Activated B cell treated with CpG ODN at 0.5 μM for 24 hours (primary cell): ENCODE data around the gene ANKRD33. TPM values are rescaled to one million over a fixed set of nuclear protein-coding genes. Genes with fewer than 3 reads are reported as not detected.
A peak's percentile ranks its signal among the peaks of the same experiment; 100 is the strongest.

Experiments
- ATAC-seq: fragments of 200-7000 bp; cut with Tn5 transposase; one replicate; pipeline ENCODE4 v1.10.0; 2021; ENCODE audit warnings: low read depth, mild to moderate bottlenecking, moderate library complexity
- CTCF ChIA-PET: fragments of 350-600 bp; sonication (Branson Sonifier 250); formaldehyde crosslinking; loops from one replicate; lab custom pipeline; 2021; ENCODE audit warnings: antibody characterized with exemption; lab: Charles Lee
- POLR2A ChIA-PET: fragments of 350-600 bp; sonication (Branson Sonifier 250); formaldehyde crosslinking; loops from one replicate; lab custom pipeline; 2021; ENCODE audit warnings: antibody characterized with exemption; lab: Charles Lee
- DNase-seq: peaks from one replicate; pipeline ENCODE4 v3.0.0; 2022
- H3K27ac Mint-ChIP-seq: one replicate; pipeline ENCODE4 v1.8.0; 2020; ENCODE audit warnings: mixed read lengths
- H3K27me3 Mint-ChIP-seq: one replicate; pipeline ENCODE4 v1.8.0; 2021; ENCODE audit warnings: mixed read lengths
- H3K36me3 Mint-ChIP-seq: one replicate; pipeline ENCODE4 v1.8.0; 2021; ENCODE audit warnings: low read depth, mixed read lengths
- H3K4me1 Mint-ChIP-seq: one replicate; pipeline ENCODE4 v1.8.0; 2021; ENCODE audit warnings: mixed read lengths
- H3K4me3 Mint-ChIP-seq: one replicate; pipeline ENCODE4 v1.8.0; 2020; ENCODE audit warnings: mild to moderate bottlenecking, mixed read lengths
- H3K9me3 Mint-ChIP-seq: one replicate; pipeline ENCODE4 v1.8.0; 2020; ENCODE audit warnings: mixed read lengths
- CTCF ChIP-seq: fragments of 200-600 bp; IDR thresholded peaks from one replicate; pipeline ENCODE4 v1.8.0; 2022; ENCODE audit warnings: antibody characterized with exemption, mild to moderate bottlenecking
- intact Hi-C: fragments of 100-400 bp; cut with micrococcal nuclease; formaldehyde crosslinking; loops from one replicate; pipeline ENCODE4 v1.15.1; 2024
- total RNA-seq: library from RNA; stranded (reverse); gene quantifications from 2 replicates; pipeline ENCODE4 v1.2.3, GENCODE V29; 2022

The ANKRD33 gene
- total RNA-seq, 1 donor from 2014 or later: not detected

- DNase-seq: no peak
- H3K4me1 Mint-ChIP-seq: peaks cover 15% of the 10 kb centered on the region
- ChIA-PET POLR2A (no interaction called here), CTCF (no interaction called here)
- TF ChIP-seq CTCF: no peak
- no peaks in the 10 kb centered on the region for H3K9me3 Mint-ChIP-seq
- no peak for ATAC-seq
- intact Hi-C loops: no loop called here
- no peak within 1 kb of the TSS for H3K27ac Mint-ChIP-seq
- H3K36me3 Mint-ChIP-seq: no peaks in the 10 kb centered on the region
- peaks cover 54% of the 10 kb centered on the region for H3K27me3 Mint-ChIP-seq
- peak within 1 kb of the TSS; percentile 57 for H3K4me3 Mint-ChIP-seq
Measured at GRCh38 chr12:51848326-51848727, 39.6 kb upstream of the ANKRD33 start, which contains the start of gene FIGNL2. TSS of gene FIGNL2 (minus strand) at chr12:51848718. CDS start at chr12:51822413, 26,305 bp downstream.

GRCh38 chr12:51848841-51849735 is 38.8 kb upstream of the ANKRD33 start:
- peaks cover 15% of the 10 kb centered on the region for H3K4me1 Mint-ChIP-seq

GRCh38 chr12:51850081-51850964 is 37.6 kb upstream of the ANKRD33 start:
- ATAC-seq: no peak
- no peak for DNase-seq
- ChIA-PET POLR2A (no interaction called here), CTCF (interaction anchor here (0.6 kb wide), 1 partner anchor 25 kb away, joined by 3 read pairs; no protein-coding TSS in a partner anchor)
- no peaks in the 10 kb centered on the region for H3K9me3 Mint-ChIP-seq
- H3K36me3 Mint-ChIP-seq: no peaks in the 10 kb centered on the region
- no peak overlapping the region for H3K27ac Mint-ChIP-seq
- H3K27me3 Mint-ChIP-seq: peaks cover 45% of the 10 kb centered on the region
- peaks cover 15% of the 10 kb centered on the region for H3K4me1 Mint-ChIP-seq
- no peak overlapping the region for H3K4me3 Mint-ChIP-seq
- no peak for TF ChIP-seq CTCF
- intact Hi-C loops: no loop called here

More at GRCh38 chr12:51848841-51849735, 38.8 kb upstream of the ANKRD33 start:
- ChIA-PET POLR2A (no interaction called here), CTCF (interaction anchor here (0.6 kb wide), 1 partner anchor 26 kb away, joined by 3 read pairs; no protein-coding TSS in a partner anchor)
- Mint-ChIP-seq H3K27me3 (peaks cover 56% of the 10 kb centered on the region), H3K4me3 (no peak overlapping the region), H3K36me3 (no peaks in the 10 kb centered on the region), H3K27ac (no peak overlapping the region), H3K9me3 (no peaks in the 10 kb centered on the region)
- no peak for TF ChIP-seq CTCF
- intact Hi-C loops: no loop called here
- ATAC-seq (no peak), DNase-seq (no peak)

GRCh38 chr12:51850965-51851299 is 37.0 kb upstream of the ANKRD33 start:
- no peaks in the 10 kb centered on the region for H3K36me3 Mint-ChIP-seq
- peaks cover 43% of the 10 kb centered on the region for H3K27me3 Mint-ChIP-seq
- peaks cover 15% of the 10 kb centered on the region for H3K4me1 Mint-ChIP-seq
- DNase-seq (no peak), ATAC-seq (no peak)
- intact Hi-C loops: no loop called here
- H3K4me3 Mint-ChIP-seq: no peak overlapping the region
- ChIA-PET CTCF (no interaction called here), POLR2A (no interaction called here)
- no peak for TF ChIP-seq CTCF
- no peak overlapping the region for H3K27ac Mint-ChIP-seq
- no peaks in the 10 kb centered on the region for H3K9me3 Mint-ChIP-seq
